AG09309 (cell line): ENCODE results near the gene KIF25.

Experiments
- DNase-seq: peaks from one replicate; pipeline ENCODE4 v3.0.0-alpha.2; 2010; ENCODE audit warnings: low read depth
- H3K4me3 ChIP-seq: 2 replicates; pipeline ENCODE4 v1.5.1; 2011; ENCODE audit warnings: mild to moderate bottlenecking, low read depth, low read length, moderate library complexity; ENCODE audit not compliant: control insufficient read depth
- TF ChIP-seq, protein P1 (sequence below): IDR thresholded peaks from 2 replicates; pipeline ENCODE4 v1.5.1; 2011; ENCODE audit warnings: mild to moderate bottlenecking, low read depth, low read length, inconsistent platforms; ENCODE audit not compliant: insufficient read depth, control insufficient read depth; ENCODE audit errors: missing control alignments

The KIF25 gene

DNA sequence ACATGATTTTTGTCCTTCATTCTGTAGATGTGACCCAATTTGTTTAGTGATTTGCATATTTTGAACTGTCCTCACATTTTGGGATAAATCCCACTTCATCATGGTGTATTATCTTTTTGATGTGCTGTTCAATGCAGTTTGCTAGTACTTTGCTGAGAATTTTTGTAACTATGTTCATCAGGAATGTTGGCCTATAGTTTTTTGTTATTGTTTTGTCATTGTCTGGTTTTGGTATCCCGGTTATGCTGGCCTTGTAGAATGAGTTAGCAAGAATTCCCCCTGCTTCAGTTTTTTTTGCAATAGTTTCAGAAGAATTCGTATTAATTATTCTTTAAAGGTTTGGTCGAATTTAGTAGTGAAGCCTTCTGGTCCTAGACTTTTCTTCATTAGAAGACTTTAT is 11.9 kb downstream of the KIF25 start:
- DNase-seq: no peak
- TF ChIP-seq, protein P1, sequence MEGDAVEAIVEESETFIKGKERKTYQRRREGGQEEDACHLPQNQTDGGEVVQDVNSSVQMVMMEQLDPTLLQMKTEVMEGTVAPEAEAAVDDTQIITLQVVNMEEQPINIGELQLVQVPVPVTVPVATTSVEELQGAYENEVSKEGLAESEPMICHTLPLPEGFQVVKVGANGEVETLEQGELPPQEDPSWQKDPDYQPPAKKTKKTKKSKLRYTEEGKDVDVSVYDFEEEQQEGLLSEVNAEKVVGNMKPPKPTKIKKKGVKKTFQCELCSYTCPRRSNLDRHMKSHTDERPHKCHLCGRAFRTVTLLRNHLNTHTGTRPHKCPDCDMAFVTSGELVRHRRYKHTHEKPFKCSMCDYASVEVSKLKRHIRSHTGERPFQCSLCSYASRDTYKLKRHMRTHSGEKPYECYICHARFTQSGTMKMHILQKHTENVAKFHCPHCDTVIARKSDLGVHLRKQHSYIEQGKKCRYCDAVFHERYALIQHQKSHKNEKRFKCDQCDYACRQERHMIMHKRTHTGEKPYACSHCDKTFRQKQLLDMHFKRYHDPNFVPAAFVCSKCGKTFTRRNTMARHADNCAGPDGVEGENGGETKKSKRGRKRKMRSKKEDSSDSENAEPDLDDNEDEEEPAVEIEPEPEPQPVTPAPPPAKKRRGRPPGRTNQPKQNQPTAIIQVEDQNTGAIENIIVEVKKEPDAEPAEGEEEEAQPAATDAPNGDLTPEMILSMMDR: no peak
- H3K4me3 ChIP-seq: no peak overlapping the region

DNA sequence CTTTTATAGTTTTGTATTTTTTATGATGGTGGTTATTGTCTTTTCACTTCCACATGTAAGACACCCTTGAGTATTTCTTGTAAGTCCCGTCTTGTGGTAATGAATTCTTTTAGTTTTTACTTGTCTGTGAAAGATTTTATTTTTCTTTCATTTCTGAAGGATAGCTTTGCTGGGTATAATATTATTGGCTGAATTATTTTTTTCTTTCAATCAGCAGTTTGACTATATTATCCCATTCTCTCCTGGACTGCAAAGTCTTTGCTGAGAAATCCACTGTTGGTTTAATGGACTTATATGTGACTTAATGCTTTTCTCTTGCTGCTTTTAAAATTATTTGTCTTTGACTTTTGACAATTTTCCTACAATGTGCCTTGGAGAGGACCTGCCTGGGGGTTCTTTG is 13.8 kb downstream of the KIF25 start:
- H3K4me3 ChIP-seq: no peak overlapping the region
- no peak for DNase-seq
- TF ChIP-seq, protein P1: no peak

DNA sequence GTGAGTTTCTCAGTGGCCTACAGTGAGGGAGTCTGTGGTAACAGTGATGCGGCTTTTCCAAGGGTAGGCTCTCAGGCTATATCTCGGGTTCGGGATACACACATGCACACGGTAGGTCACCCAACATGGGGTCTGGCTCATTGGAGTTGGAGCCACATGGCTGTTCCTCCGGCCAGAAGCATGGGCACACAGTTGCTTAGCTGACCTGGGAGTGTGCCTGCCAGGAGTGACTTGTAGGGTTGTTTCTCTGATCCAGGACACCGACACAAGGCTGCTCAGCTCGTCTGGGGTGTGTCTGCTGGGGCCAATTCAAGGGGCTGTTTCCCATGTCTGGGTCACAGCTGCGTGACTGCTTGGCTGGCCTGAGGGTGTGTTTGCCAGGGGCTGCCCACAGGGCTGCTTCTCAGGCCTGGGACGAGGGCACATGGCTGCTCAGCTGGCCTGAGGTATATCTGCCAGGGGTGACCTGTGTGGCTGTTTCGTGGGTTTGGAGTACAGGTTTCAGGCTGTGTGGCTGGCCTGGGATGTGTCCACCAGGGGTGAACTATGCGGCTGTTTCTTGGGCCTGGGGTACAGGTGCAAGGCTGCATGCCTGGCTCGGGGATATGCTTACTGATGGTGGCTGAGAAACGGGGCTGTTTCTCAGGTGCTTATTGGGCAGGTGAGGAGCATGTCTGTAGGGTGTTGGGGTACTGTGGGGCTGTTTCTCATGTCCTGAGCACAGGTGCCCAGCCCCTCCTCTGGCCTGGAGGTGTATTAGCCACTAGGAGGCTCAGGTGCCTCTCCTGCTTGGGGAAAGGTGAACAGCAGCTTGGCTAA is 15.2 kb downstream of the KIF25 start:
- no peak overlapping the region for H3K4me3 ChIP-seq
- TF ChIP-seq, protein P1: no peak
- no peak for DNase-seq

DNA sequence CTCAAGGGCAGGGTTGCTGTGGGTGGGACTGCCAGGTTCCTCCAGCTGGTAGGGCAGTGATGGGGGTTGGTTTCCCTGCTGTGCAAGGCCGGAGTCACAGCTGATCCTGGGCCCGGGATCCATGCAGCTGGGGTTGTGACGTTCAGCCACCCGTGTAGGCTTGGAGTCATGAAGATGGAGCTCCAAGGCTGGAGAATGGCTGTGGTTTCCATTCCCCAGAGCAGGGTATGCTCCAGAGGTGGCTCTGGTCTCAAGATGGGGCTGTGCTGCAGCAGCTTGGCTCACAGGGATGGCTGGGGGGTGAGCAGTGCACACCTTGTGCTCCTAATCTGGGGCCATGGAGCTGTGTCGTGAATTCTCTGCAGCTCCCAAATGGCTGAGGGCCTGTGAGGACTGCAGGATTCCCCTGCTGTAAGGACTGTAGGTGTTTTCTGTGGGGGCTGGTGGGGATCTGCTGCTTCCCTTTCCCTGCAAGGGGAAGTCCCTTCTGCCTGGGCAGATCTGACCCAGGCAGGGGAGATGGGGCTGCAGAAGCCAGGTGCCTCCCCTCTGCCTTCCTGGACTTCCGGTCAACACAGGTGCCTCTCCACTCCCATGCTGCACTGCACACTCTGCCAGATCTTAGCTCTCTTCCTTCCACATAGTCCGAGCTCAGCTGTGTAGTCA is 15.9 kb downstream of the KIF25 start:
- no peak for DNase-seq
- H3K4me3 ChIP-seq: no peak overlapping the region
- TF ChIP-seq, protein P1: no peak

DNA sequence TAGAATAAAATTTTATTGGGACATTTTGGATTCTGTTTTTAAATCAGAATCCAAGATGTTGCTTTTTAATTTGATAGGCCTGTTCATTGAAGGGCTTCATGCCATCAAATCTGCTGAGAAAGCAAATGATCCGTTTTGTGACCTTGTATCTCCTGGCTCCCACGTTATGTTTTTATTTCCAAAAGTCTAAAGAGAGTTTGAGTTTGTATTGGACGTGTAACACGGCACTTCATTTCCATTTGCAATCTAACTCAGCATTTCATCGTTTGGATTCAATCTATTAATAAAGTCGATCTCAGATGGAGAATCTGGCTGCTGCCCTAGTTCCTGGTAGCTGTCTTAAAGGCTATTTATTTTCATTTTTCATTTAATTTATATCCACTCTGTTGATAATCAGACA is 17.0 kb downstream of the KIF25 start:
- H3K4me3 ChIP-seq: no peak overlapping the region
- TF ChIP-seq, protein P1: no peak
- no peak for DNase-seq

DNA sequence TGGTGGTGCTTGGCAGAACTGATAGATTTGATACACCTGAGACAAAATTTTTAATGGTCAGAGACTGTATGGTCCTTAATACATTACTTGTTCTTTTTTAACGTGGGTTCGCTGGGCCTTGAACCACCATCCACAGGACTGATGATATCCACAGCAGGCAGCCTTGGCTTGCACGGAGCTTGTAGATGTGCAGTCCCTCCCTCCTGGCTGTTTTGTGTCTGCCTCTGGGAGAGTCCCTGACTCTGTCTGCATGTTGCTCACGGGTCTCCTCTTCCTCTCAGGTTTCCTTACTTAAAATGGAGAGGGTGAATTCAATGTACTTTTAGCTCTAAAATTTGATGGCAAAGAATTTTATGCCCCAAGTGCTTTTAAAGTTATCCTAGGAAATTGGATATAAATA is 17.5 kb downstream of the KIF25 start:
- no peak for DNase-seq
- H3K4me3 ChIP-seq: no peak overlapping the region
- TF ChIP-seq, protein P1: no peak
